GM12801 (cell line): ENCODE results near the gene SVIP.

ENCODE experiments used
- CTCF ChIP-seq: IDR thresholded peaks from one replicate; pipeline ENCODE4 v1.5.1; 2011; ENCODE audit warnings: control low read depth; ENCODE audit not compliant: insufficient read length; ENCODE audit errors: extremely low read depth

SVIP gene

GRCh38 chr11:22829231-22830081 lies at the start of gene SVIP:
SVIP (minus strand) TSS chr11:22829801; CDS start chr11:22829748, 53 bp downstream.
- no peak for TF ChIP-seq CTCF

GRCh38 chr11:22878604-22879003 lies 49.0 kb upstream of the SVIP start:
- TF ChIP-seq CTCF: no peak

- TF ChIP-seq CTCF: no peak
These were observed 48.4 kb upstream of the SVIP start for GRCh38 chr11:22878039-22878438.

GRCh38 chr11:22875869-22876473 lies 46.4 kb upstream of the SVIP start:
- TF ChIP-seq CTCF: no peak

- TF ChIP-seq CTCF: no peak
These were observed 39.7 kb upstream of the SVIP start for GRCh38 chr11:22869325-22869724.

- TF ChIP-seq CTCF: no peak
These were observed 30.6 kb upstream of the SVIP start, which contains the start of gene CCDC179 for GRCh38 chr11:22860241-22860640. CCDC179 (minus strand) TSS chr11:22860474; CDS start chr11:22860421, 53 bp downstream.

- TF ChIP-seq CTCF: no peak
These were observed 30.2 kb upstream of the SVIP start for GRCh38 chr11:22859756-22860155.
